Articular chondrocyte of knee joint (primary cell): ENCODE data around the gene TSN. TPM values are rescaled to one million over a fixed set of nuclear protein-coding genes. Genes with fewer than 3 reads are reported as not detected.

Experiments used
- total RNA-seq: library from RNA; depleted of rRNA; stranded (reverse); fragments of >200 nt; gene quantifications from 2 replicates; pipeline ENCODE4 v1.2.3, GENCODE V29; 2012

The TSN gene
- total RNA-seq: 66.0 and 66.2 TPM in 2 replicates

GRCh38 chr2:121755237-121756111 is at the start of gene TSN:
TSN (plus strand) TSS chr2:121755651; CDS start chr2:121755780, 129 bp downstream.

DNA sequence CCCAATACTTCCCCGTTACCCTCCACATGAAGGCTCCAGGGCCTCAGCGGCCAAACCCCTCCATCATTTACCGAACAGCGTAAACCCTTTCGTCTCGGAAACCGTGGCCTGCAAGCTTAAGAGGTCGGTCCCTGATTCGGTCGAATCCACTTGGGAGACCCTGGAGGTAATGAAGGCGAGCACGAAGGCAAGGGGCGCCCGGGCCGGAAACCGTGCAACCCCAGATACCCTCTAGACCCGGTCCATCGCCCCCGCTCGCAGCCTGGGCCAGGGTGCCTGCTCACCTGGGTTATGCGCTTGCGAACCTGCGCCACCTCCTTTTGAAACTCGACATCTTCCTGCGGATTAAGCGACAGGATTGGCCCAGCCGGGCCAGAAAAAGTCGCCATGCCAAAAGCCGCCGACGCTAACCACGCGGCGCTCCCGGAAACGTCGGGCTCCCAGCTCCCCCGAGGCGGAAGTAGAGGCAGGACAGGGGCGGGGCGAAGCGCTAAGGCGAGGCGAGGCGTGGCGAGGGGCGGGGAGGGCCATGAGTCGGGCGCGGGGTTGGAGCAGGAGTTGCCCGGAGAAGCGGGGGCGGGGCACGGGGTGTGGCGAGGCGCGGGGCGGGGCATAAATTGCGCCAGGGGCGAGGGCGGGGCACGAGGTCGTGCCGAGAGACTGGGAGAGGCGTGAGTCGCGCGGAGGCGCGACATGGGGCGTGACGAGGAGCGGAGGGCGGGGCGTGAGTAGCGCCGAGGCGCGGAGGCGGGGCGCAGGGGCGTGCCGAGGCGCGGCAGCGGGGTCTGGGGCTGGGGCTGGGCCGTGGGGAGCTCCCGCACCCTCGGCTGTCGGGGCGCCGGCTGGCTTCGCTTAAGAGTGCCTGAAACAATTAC is 18.8 kb upstream of the TSN start, which contains the start of gene NIFK:
Gene NIFK, minus strand, starts transcription at position 414 of the 875 bp plus-strand sequence. Its CDS starts 25 bp downstream, at position 389.

Other genes starting within 250 kb of the TSN start
- gene RNU4ATAC, start 224.8 kb upstream of the TSN start, total RNA-seq: under 0.01 TPM in 1 of 2 replicates, not detected in the other
- 48.6 and 60.8 TPM in 2 replicates for gene CLASP1, start 106.2 kb upstream of the TSN start, total RNA-seq
- 47.1 and 57.9 TPM in 2 replicates for gene NIFK, start 18.8 kb upstream of the TSN start, total RNA-seq